ENCODE measurements around the gene ENTR1. TPM values are rescaled to one million over a fixed set of nuclear protein-coding genes. Genes with fewer than 3 reads are reported as not detected.
A peak's percentile ranks its signal among the peaks of the same experiment; 100 is the strongest.

ENTR1 gene
- total and polyA plus RNA-seq, 2 of the 4 experiments (the other 2 are of a cell fraction) = 14.5 to 37.3 TPM

DNA sequence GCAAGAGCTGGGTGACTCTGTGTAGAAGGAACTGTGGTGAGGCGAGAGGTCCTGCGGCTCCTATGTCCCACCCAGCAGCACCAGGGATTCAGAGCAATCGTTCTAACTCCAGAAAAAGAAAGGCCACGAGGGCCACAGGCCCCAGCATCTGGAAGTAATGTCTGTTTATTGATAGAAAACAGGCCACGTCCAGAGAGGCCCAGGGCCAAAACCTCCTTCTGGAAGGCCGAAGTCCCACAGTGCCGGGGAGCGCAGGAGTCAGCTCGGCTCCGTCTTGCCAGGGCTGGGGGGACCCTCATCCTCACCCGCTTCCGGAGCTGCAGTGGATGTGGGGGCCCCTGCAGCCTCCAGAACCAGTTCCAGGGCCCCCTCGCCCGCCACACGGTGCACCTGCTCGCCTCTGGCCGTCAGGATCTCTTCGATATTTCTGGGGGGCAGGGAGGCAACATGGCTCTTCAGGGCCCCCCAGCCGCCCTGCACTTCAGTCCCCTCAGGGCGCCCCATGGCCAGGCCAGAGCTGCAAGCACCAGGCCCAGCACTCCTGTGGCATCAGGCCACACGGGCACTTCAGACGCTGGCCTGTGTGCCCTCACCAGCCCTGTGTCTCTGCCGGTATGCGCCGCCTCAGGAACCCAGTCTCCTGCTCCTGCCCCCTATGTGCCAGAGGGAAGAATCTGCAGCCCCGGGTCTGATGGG is 48.5 kb downstream of the ENTR1 start:
- no peak for ATAC-seq (ENCODE audit: low read depth)
- H2BK5ac ChIP-seq (ENCODE audit: low read depth, low read length, poor library complexity, severe bottlenecking) = peak overlapping the region; percentile 84
- CTCF ChIA-PET = interaction anchor here (0.6 kb wide), 1 partner anchor 35 kb away, joined by 3 read pairs; the partner anchor contains the start of gene GPSM1
- peaks cover 29% of the 10 kb centered on the region for H3K4me1 ChIP-seq (ENCODE audit: control insufficient read depth, insufficient read depth, low read length)
- POLR2A ChIA-PET (ENCODE audit: unreplicated experiment) = no interaction called here
- intact Hi-C loops (cut with micrococcal nuclease) (no loop called here), in situ Hi-C loops (cut with MboI; ENCODE audit: low sequenced_read_pairs) (no loop called here), dilution Hi-C loops (cut with HindIII; ENCODE audit: low sequenced_read_pairs, unreplicated experiment) (no loop called here)
- H3K14ac ChIP-seq (replicated peaks; ENCODE audit: low read depth, low read length) = peak overlapping the region; percentile 56
- H3K36me3 ChIP-seq (ENCODE audit: control insufficient read depth, insufficient read depth, low read length) = peaks cover 21% of the 10 kb centered on the region; the same call in 1 of the 2 replicates
- peaks cover 6% of the 10 kb centered on the region for H3K9me1 ChIP-seq (ENCODE audit: insufficient read depth, low read length)
- peak overlapping the region; percentile 21 for H3K18ac ChIP-seq (ENCODE audit: low read depth, low read length)
- H2AK5ac ChIP-seq (ENCODE audit: low read depth, low read length) = peak overlapping the region; percentile 90; the same call in 1 of the 2 replicates
- H2AFZ ChIP-seq (replicated peaks; ENCODE audit: low read length, poor library complexity) = peak overlapping the region; percentile 80
- H2BK15ac ChIP-seq (ENCODE audit: low read depth, low read length) = peak overlapping the region; percentile 62; the same call in 1 of the 3 replicates
- H3K9ac ChIP-seq (ENCODE audit: low read depth, low read length) = peak overlapping the region; percentile 36
- H2AK9ac ChIP-seq (replicated peaks; ENCODE audit: low read depth, low read length, poor library complexity) = peak overlapping the region; percentile 95
- peak overlapping the region; percentile 94 for H3K4ac ChIP-seq (ENCODE audit: low read depth, low read length)
- 0 out of 2 replicates have a peak overlapping the region, but pooled peaks have one; percentile 9 for H3K56ac ChIP-seq (ENCODE audit: extremely low read depth, insufficient read depth, low read length)
- no peaks in the 10 kb centered on the region for H3K27me3 ChIP-seq (ENCODE audit: control insufficient read depth, insufficient read depth, low read length)
- H2BK20ac ChIP-seq (ENCODE audit: low read depth, low read length) = peak overlapping the region; percentile 36; the same call in 1 of the 2 replicates
- H3K27ac ChIP-seq (ENCODE audit: insufficient read depth, low read length) = peak overlapping the region; percentile 83
- H3K79me1 ChIP-seq (ENCODE audit: low read depth in 1 of 2, low read length in 2 of 2) = peaks cover 3 to 33% of the 10 kb centered on the region in 2 experiments; a peak in 3 of 4 replicates
- no peaks in the 10 kb centered on the region for H3K9me3 ChIP-seq (ENCODE audit: control insufficient read depth, insufficient read depth, low read length)
- peak; percentile 30 for DNase-seq
- no peak overlapping the region for H3K4me3 ChIP-seq (ENCODE audit: insufficient read depth, low read depth, low read length)
- peak overlapping the region; percentile 91 for H4K91ac ChIP-seq (ENCODE audit: insufficient read depth, low read depth, low read length)
- peak overlapping the region; percentile 82 for H2BK120ac ChIP-seq (ENCODE audit: low read depth, low read length)
- H4K8ac ChIP-seq (ENCODE audit: low read depth in 2 of 2, low read length in 2 of 2) = peak overlapping the region; percentile 87 to 90; a peak in 3 of 4 replicates
- no TSS peak for BruUV-seq (replicated peaks)
- peak overlapping the region; percentile 21; the same call in 1 of the 2 replicates for H3K4me2 ChIP-seq (ENCODE audit: low read depth, low read length)
- 74% methylated on average over 16 of the region's 26 CpGs; no CpG with 5 or more reads in 1 of the 2 experiments for WGBS, 2 experiments (ENCODE audit: extremely low coverage in 2 of 2, insufficient read length in 1 of 2)
- H4K5ac ChIP-seq (ENCODE audit: low read depth, low read length) = peak overlapping the region; percentile 42
- no peaks in the 10 kb centered on the region; the same call in 1 of the 2 replicates for H4K20me1 ChIP-seq (ENCODE audit: insufficient read depth, low read length)
- H3K23ac ChIP-seq (ENCODE audit: low read depth, low read length) = peak overlapping the region; percentile 90; the same call in 1 of the 2 replicates
- TF ChIP-seq, protein P1, sequence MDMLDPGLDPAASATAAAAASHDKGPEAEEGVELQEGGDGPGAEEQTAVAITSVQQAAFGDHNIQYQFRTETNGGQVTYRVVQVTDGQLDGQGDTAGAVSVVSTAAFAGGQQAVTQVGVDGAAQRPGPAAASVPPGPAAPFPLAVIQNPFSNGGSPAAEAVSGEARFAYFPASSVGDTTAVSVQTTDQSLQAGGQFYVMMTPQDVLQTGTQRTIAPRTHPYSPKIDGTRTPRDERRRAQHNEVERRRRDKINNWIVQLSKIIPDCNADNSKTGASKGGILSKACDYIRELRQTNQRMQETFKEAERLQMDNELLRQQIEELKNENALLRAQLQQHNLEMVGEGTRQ (IDR thresholded peaks at IDR 0.05; ENCODE audit: low read depth, low read length) = no peak
- TF ChIP-seq CHD1 (IDR thresholded peaks at IDR 0.05; ENCODE audit: low read depth, low read length) (no peak), RFX5 (IDR thresholded peaks at IDR 0.05; ENCODE audit: low read depth, low read length) (no peak), SMC3 (IDR thresholded peaks at IDR 0.05; ENCODE audit: low read depth, low read length) (no peak), CEBPB (IDR thresholded peaks at IDR 0.05; ENCODE audit: low read depth, low read length) (no peak), NFE2L2 (IDR thresholded peaks at IDR 0.05; ENCODE audit: low read depth, low read length) (no peak), BHLHE40 (IDR thresholded peaks at IDR 0.05; ENCODE audit: low read depth, low read length) (no peak), FOS (IDR thresholded peaks at IDR 0.05; ENCODE audit: low read depth, low read length) (no peak), MAZ (IDR thresholded peaks at IDR 0.05; ENCODE audit: borderline replicate concordance, low read depth, low read length) (no peak), RAD21 (IDR thresholded peaks at IDR 0.05; ENCODE audit: low read length) (no peak), POLR2A (IDR thresholded peaks at IDR 0.05; ENCODE audit: low read depth, low read length) (no peak), RCOR1 (IDR thresholded peaks at IDR 0.05; ENCODE audit: insufficient replicate concordance, low read length) (no peak), MXI1 (IDR thresholded peaks at IDR 0.05; ENCODE audit: borderline replicate concordance, low read depth, low read length) (no peak)
- TF ChIP-seq, protein P2, sequence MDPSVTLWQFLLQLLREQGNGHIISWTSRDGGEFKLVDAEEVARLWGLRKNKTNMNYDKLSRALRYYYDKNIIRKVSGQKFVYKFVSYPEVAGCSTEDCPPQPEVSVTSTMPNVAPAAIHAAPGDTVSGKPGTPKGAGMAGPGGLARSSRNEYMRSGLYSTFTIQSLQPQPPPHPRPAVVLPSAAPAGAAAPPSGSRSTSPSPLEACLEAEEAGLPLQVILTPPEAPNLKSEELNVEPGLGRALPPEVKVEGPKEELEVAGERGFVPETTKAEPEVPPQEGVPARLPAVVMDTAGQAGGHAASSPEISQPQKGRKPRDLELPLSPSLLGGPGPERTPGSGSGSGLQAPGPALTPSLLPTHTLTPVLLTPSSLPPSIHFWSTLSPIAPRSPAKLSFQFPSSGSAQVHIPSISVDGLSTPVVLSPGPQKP (IDR thresholded peaks at IDR 0.05; ENCODE audit: borderline replicate concordance, low read depth, low read length) = no peak

All from IMR-90 (cell line).